OCI-LY7 (cell line): ENCODE measurements around the gene RUVBL1. TPM values are rescaled to one million over a fixed set of nuclear protein-coding genes. Genes with fewer than 3 reads are reported as not detected.

ENCODE experiments used
- BruUV-seq: library from RNA; stranded (reverse); fragments of 400-500 nt; replicated peaks from 2 replicates; lab custom pipeline; 2021; lab: Mats Ljungman, UMichigan
- CTCF ChIA-PET: fragments of 300-600 bp; sonication (Branson Sonifier 250); formaldehyde crosslinking; loops from one replicate; lab custom pipeline; 2022; ENCODE audit warnings: antibody characterized with exemption; ENCODE audit not compliant: unreplicated experiment; lab: Charles Lee
- POLR2A ChIA-PET: fragments of 300-600 bp; sonication (Branson Sonifier 250); formaldehyde crosslinking; loops from one replicate; lab custom pipeline; 2022; ENCODE audit warnings: antibody characterized with exemption; lab: Charles Lee
- DNase-seq: peaks from one replicate; pipeline ENCODE4 v3.0.0-alpha.2; 2015; ENCODE audit warnings: low spot score
- H2AFZ ChIP-seq: fragments of 200-600 bp; sonication (generic), shearing (Covaris generic); 2 replicates; pipeline ENCODE4 v1.6.1; 2014; ENCODE audit warnings: mild to moderate bottlenecking, antibody characterized with exemption, low read length, moderate library complexity
- H3K27ac ChIP-seq: fragments of 200-600 bp; sonication (generic); 2 replicates; pipeline ENCODE4 v1.5.1; 2014; ENCODE audit warnings: mixed run types, low read depth, mild to moderate bottlenecking, moderate library complexity, low read length, inconsistent platforms; ENCODE audit not compliant: poor library complexity, severe bottlenecking
- H3K36me3 ChIP-seq: fragments of 200-600 bp; sonication (generic); 2 replicates; pipeline ENCODE4 v1.6.1; 2014; ENCODE audit warnings: mild to moderate bottlenecking, antibody characterized with exemption, low read length, moderate library complexity, mixed read lengths; ENCODE audit not compliant: insufficient read depth
- H3K4me1 ChIP-seq: fragments of 200-600 bp; sonication (generic); 2 replicates; pipeline ENCODE4 v1.5.1; 2014; ENCODE audit warnings: mild to moderate bottlenecking, low read length; ENCODE audit not compliant: insufficient read depth, poor library complexity, severe bottlenecking
- H3K4me2 ChIP-seq: fragments of 200-600 bp; sonication (generic); 2 replicates; pipeline ENCODE4 v1.6.1; 2014; ENCODE audit warnings: mild to moderate bottlenecking, low read length
- H3K4me3 ChIP-seq: fragments of 200-600 bp; sonication (generic); 2 replicates; pipeline ENCODE4 v1.5.1; 2014; ENCODE audit warnings: mild to moderate bottlenecking, low read depth, low read length; ENCODE audit not compliant: poor library complexity, severe bottlenecking
- H3K79me2 ChIP-seq: fragments of 200-600 bp; sonication (generic); 2 replicates; pipeline ENCODE4 v1.6.1; 2016; ENCODE audit warnings: low read depth, mild to moderate bottlenecking, low read length, moderate library complexity, mixed read lengths; ENCODE audit not compliant: insufficient read depth
- H3K9me2 ChIP-seq: fragments of 200-600 bp; sonication (generic); 2 replicates; pipeline ENCODE4 v1.6.1; 2016; ENCODE audit warnings: mild to moderate bottlenecking, low read length, mixed read lengths; ENCODE audit not compliant: insufficient read depth
- H3K9me3 ChIP-seq: fragments of 200-600 bp; sonication (generic); 2 replicates; pipeline ENCODE4 v1.6.1; 2014; ENCODE audit warnings: mild to moderate bottlenecking, mixed run types, low read length, mixed read lengths
- H4K20me1 ChIP-seq: fragments of 200-600 bp; sonication (generic); 2 replicates; pipeline ENCODE4 v1.6.1; 2014; ENCODE audit warnings: mild to moderate bottlenecking, antibody characterized with exemption, low read length, moderate library complexity, mixed read lengths; ENCODE audit not compliant: insufficient read depth
- CTCF ChIP-seq: fragments of 200-600 bp; sonication (generic); conservative IDR thresholded peaks from 2 replicates; pipeline ENCODE4 v1.5.1; 2014; ENCODE audit warnings: mild to moderate bottlenecking, antibody characterized with exemption, low read length, moderate library complexity, mixed read lengths
- EZH2phosphoT487 ChIP-seq: fragments of 200-600 bp; sonication (generic); IDR thresholded peaks from 2 replicates; pipeline ENCODE4 v1.6.1; 2018; ENCODE audit warnings: low read depth, borderline replicate concordance, mild to moderate bottlenecking, mixed run types, antibody characterized with exemption, low read length, moderate library complexity, mixed read lengths
- intact Hi-C: fragments of 100-400 bp; cut with micrococcal nuclease; formaldehyde crosslinking; loops from one replicate; pipeline ENCODE4 v1.10.0; 2022; ENCODE audit not compliant: unreplicated experiment
- total RNA-seq, 2 experiments: library from RNA; depleted of rRNA in 1 of 2; stranded (reverse); fragments of >200 nt in 1 of 2; shearing (Covaris generic) in 1 of 2; gene quantifications; 2 replicates each; pipeline ENCODE4 v1.2.3, GENCODE V29; 2014 to 2022

The RUVBL1 gene
- total RNA-seq, 2 experiments from 2014 or later: 91.4 to 103 TPM

- peaks cover 92% of the 10 kb centered on the region for H3K36me3 ChIP-seq
- no peaks in the 10 kb centered on the region for H3K9me2 ChIP-seq
- intact Hi-C loops: loop anchor here (2.0 kb wide), 1 partner anchor 57 kb away; no protein-coding TSS in a partner anchor
- DNase-seq: peak; percentile 77
- TF ChIP-seq EZH2phosphoT487: no peak
- peak; percentile 90 for TF ChIP-seq CTCF
- no peak overlapping the region for H2AFZ ChIP-seq
- CTCF ChIA-PET: no interaction called here
- no peaks in the 10 kb centered on the region for H4K20me1 ChIP-seq
- POLR2A ChIA-PET: no interaction called here
- no peak overlapping the region for H3K27ac ChIP-seq
- peak overlapping the region; percentile 46 for H3K4me2 ChIP-seq
- H3K4me1 ChIP-seq: no peaks in the 10 kb centered on the region
- no peaks in the 10 kb centered on the region for H3K79me2 ChIP-seq
- no peaks in the 10 kb centered on the region for H3K9me3 ChIP-seq
- BruUV-seq: no TSS peak
- no peak overlapping the region for H3K4me3 ChIP-seq
These were observed 47.8 kb downstream of the RUVBL1 start for GRCh38 chr3:128075522-128076482.

GRCh38 chr3:128074851-128075521, 48.6 kb downstream of the RUVBL1 start:
- CTCF ChIA-PET: no interaction called here
- H4K20me1 ChIP-seq: no peaks in the 10 kb centered on the region
- no peaks in the 10 kb centered on the region for H3K79me2 ChIP-seq
- no peak overlapping the region for H2AFZ ChIP-seq
- intact Hi-C loops: loop anchor here (2.0 kb wide), 1 partner anchor 58 kb away; no protein-coding TSS in a partner anchor
- H3K27ac ChIP-seq: no peak overlapping the region
- H3K36me3 ChIP-seq: peaks cover 92% of the 10 kb centered on the region
- POLR2A ChIA-PET: no interaction called here
- H3K4me3 ChIP-seq: no peak overlapping the region
- H3K4me1 ChIP-seq: no peaks in the 10 kb centered on the region
- BruUV-seq: no TSS peak
- DNase-seq: no peak
- no peaks in the 10 kb centered on the region for H3K9me3 ChIP-seq
- H3K9me2 ChIP-seq: no peaks in the 10 kb centered on the region
- no peak overlapping the region for H3K4me2 ChIP-seq
- no peak for TF ChIP-seq EZH2phosphoT487
- TF ChIP-seq CTCF: no peak
